GM19467 (cell line): ENCODE measurements around the gene KBTBD13.
"Not testable (repeated sequence)": the region's sequence is repeated elsewhere in the genome, so short reads cannot be mapped to it uniquely, and the experiment has no call there.

Experiments
- ATAC-seq: cut with Tn5 transposase; IDR thresholded peaks from one replicate; pipeline ENCODE4 v1.9.1; 2021; ENCODE audit warnings: mild to moderate bottlenecking, moderate library complexity; ENCODE audit not compliant: unreplicated experiment

Gene KBTBD13

GRCh38 chr15:65068403-65068788 is 8.2 kb upstream of the KBTBD13 start:
- no peak for ATAC-seq

GRCh38 chr15:65069179-65069578 is 7.4 kb upstream of the KBTBD13 start:
- no peak for ATAC-seq

- ATAC-seq, result no peak
These were observed 6.6 kb upstream of the KBTBD13 start for GRCh38 chr15:65069779-65070546.

GRCh38 chr15:65071381-65071811 is 5.2 kb upstream of the KBTBD13 start:
- ATAC-seq, result no peak

- ATAC-seq, result no peak
These were observed 4.5 kb upstream of the KBTBD13 start for GRCh38 chr15:65072027-65072426.

- no peak for ATAC-seq
These were observed 3.9 kb upstream of the KBTBD13 start for GRCh38 chr15:65072617-65073016.

- ATAC-seq, result not testable (repeated sequence)
These were observed 1.6 kb upstream of the KBTBD13 start for GRCh38 chr15:65074946-65075345.

- not testable (repeated sequence) for ATAC-seq
These were observed 745 bp upstream of the KBTBD13 start for GRCh38 chr15:65075607-65076395.

- ATAC-seq, result no peak
These were observed 890 bp downstream of the KBTBD13 start for GRCh38 chr15:65077291-65077980.

- ATAC-seq, result no peak
These were observed 1.4 kb downstream of the KBTBD13 start for GRCh38 chr15:65077981-65078352.

GRCh38 chr15:65079580-65079979 is 3.0 kb downstream of the KBTBD13 start:
- ATAC-seq, result no peak

GRCh38 chr15:65081270-65081669 is 4.7 kb downstream of the KBTBD13 start:
- ATAC-seq, result no peak

GRCh38 chr15:65081758-65082157 is 5.2 kb downstream of the KBTBD13 start:
- no peak for ATAC-seq

GRCh38 chr15:65082303-65082953 is 5.9 kb downstream of the KBTBD13 start:
- ATAC-seq, result no peak

GRCh38 chr15:65083262-65083701 is 6.7 kb downstream of the KBTBD13 start:
- no peak for ATAC-seq

- no peak for ATAC-seq
These were observed 8.1 kb downstream of the KBTBD13 start for GRCh38 chr15:65084500-65085206.

- no peak for ATAC-seq
These were observed 8.7 kb downstream of the KBTBD13 start for GRCh38 chr15:65085207-65085753.

GRCh38 chr15:65085990-65086679 is 9.6 kb downstream of the KBTBD13 start:
- ATAC-seq, result no peak

GRCh38 chr15:65086680-65087111 is 10.2 kb downstream of the KBTBD13 start:
- no peak for ATAC-seq
